ENCODE results near the gene TCFL5.

TCFL5 gene

GRCh38 chr20:62878244-62879038 lies 16.8 kb upstream of the TCFL5 start:
- peak overlapping the region; percentile 25; the same call in 1 of the 2 replicates for H3K27ac ChIP-seq

GRCh38 chr20:62876902-62877816 lies 15.5 kb upstream of the TCFL5 start:
- H3K27ac ChIP-seq, result peak overlapping the region; percentile 91
- no peak for TF ChIP-seq CTCF (IDR thresholded peaks at IDR 0.05)
- TF ChIP-seq ZFX (IDR thresholded peaks at IDR 0.05; ENCODE audit: borderline replicate concordance), result no peak

More at GRCh38 chr20:62878244-62879038, 16.8 kb upstream of the TCFL5 start:
- TF ChIP-seq CTCF (IDR thresholded peaks at IDR 0.05) (no peak), ZFX (IDR thresholded peaks at IDR 0.05; ENCODE audit: borderline replicate concordance) (no peak)

- H3K27ac ChIP-seq, result peak overlapping the region; percentile 91
- no peak for TF ChIP-seq CTCF (IDR thresholded peaks at IDR 0.05)
- TF ChIP-seq ZFX (IDR thresholded peaks at IDR 0.05; ENCODE audit: borderline replicate concordance), result no peak
Observed at GRCh38 chr20:62876501-62876901, 14.9 kb upstream of the TCFL5 start.

GRCh38 chr20:62875419-62876361 lies 14.1 kb upstream of the TCFL5 start:
- TF ChIP-seq ZFX (IDR thresholded peaks at IDR 0.05; ENCODE audit: borderline replicate concordance) (no peak), CTCF (IDR thresholded peaks at IDR 0.05) (peak; percentile 77)
- H3K27ac ChIP-seq, result peak overlapping the region; percentile 91

- H3K27ac ChIP-seq, result peak overlapping the region; percentile 98
- TF ChIP-seq ZFX (IDR thresholded peaks at IDR 0.05; ENCODE audit: borderline replicate concordance), result no peak
- no peak for TF ChIP-seq CTCF (IDR thresholded peaks at IDR 0.05)
Observed at GRCh38 chr20:62874964-62875344, 13.3 kb upstream of the TCFL5 start.

- H3K27ac ChIP-seq, result peak overlapping the region; percentile 98
Observed at GRCh38 chr20:62873681-62874031, 12.0 kb upstream of the TCFL5 start.

More at GRCh38 chr20:62873681-62874031, 12.0 kb upstream of the TCFL5 start:
- peak; percentile 76 for TF ChIP-seq CTCF (IDR thresholded peaks at IDR 0.05)
